SK-N-MC (cell line): ENCODE data around the gene BCAR3.

Experiments used
- EZH2 ChIP-seq: fragments of 200-600 bp; sonication (generic); IDR thresholded peaks from one replicate; pipeline ENCODE4 v1.6.1; 2017; ENCODE audit warnings: antibody characterized with exemption
- POLR2AphosphoS5 ChIP-seq: IDR thresholded peaks from 2 replicates; pipeline ENCODE4 v1.6.1; 2012; ENCODE audit warnings: mild to moderate bottlenecking, low read depth, low read length, borderline replicate concordance

GRCh38 chr1:93616221-93616995 lies 65.2 kb downstream of the BCAR3 start:
- no peak for TF ChIP-seq POLR2AphosphoS5
- no peak for TF ChIP-seq EZH2
